Lower leg skin (tissue), 3 donors: ENCODE data around the gene ZNF599.

ENCODE experiments used
- POLR2A ChIP-seq, 2 donors: fragments of 450-650 bp; IDR thresholded peaks; one replicate each; pipeline ENCODE4 v1.6.1; 2016 to 2017; ENCODE audit warnings: antibody characterized with exemption in 2 of 2, mild to moderate bottlenecking in 1 of 2, moderate library complexity in 1 of 2
- TF ChIP-seq, protein P1 (sequence below), 3 donors: fragments of 450-650 bp; IDR thresholded peaks; one replicate each; pipeline ENCODE4 v1.5.1; 2016; ENCODE audit warnings: antibody characterized with exemption in 3 of 3, mild to moderate bottlenecking in 3 of 3, moderate library complexity in 2 of 3

DNA sequence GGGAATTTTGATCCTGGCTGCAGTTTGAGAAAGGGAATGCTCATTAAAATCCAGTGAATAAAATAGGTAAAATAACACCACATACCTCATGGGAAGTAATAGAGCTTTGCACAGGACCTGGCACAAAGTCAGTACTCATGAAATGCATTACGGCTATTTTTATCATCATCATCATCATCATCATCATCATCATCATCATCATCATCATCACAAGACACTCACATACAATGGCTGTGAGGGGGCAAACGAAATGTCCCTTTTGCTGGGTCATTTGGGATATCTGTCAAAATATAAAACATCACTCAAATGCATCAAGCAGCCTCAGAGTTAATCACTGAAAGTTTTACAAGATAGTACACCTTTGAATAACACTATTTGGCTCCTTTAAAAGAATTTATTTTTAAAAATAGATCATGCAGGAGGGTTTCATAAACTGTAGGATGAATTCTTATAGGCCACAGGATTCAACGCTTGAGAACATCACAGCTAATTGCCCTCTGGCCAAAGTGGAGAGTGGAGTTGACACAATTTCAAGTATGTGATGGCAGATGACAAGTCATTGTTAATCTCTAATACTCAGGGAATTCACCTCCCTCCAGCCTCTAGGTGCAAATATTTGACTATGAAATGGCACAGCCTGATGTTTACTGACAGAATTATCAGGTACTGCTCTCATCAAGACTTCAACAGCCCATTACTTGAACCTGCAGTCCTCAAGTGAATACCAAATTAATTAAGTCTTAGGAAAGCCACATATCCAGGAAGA, 14.2 kb upstream of the ZNF599 start:
- no peak for TF ChIP-seq POLR2A (IDR thresholded peaks at IDR 0.05)
- TF ChIP-seq, protein P1, sequence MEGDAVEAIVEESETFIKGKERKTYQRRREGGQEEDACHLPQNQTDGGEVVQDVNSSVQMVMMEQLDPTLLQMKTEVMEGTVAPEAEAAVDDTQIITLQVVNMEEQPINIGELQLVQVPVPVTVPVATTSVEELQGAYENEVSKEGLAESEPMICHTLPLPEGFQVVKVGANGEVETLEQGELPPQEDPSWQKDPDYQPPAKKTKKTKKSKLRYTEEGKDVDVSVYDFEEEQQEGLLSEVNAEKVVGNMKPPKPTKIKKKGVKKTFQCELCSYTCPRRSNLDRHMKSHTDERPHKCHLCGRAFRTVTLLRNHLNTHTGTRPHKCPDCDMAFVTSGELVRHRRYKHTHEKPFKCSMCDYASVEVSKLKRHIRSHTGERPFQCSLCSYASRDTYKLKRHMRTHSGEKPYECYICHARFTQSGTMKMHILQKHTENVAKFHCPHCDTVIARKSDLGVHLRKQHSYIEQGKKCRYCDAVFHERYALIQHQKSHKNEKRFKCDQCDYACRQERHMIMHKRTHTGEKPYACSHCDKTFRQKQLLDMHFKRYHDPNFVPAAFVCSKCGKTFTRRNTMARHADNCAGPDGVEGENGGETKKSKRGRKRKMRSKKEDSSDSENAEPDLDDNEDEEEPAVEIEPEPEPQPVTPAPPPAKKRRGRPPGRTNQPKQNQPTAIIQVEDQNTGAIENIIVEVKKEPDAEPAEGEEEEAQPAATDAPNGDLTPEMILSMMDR (IDR thresholded peaks at IDR 0.05): no peak
